SK-N-SH (cell line): ENCODE results near the gene CISTR. TPM values are rescaled to one million over a fixed set of nuclear protein-coding genes. Genes with fewer than 3 reads are reported as not detected.
A peak's percentile ranks its signal among the peaks of the same experiment; 100 is the strongest.

Experiments used
- CTCF ChIA-PET: fragments of 300-600, 350-600 bp; formaldehyde crosslinking; extraction: SDS; loops from one replicate; lab custom pipeline; 2021; lab: Yijun Ruan, JAX
- POLR2A ChIA-PET: fragments of 350-600 bp; sonication (Branson Sonifier 250); formaldehyde crosslinking; extraction: SDS; loops from one replicate; lab custom pipeline; 2020; ENCODE audit warnings: antibody characterized with exemption, inconsistent platforms; lab: Yijun Ruan, JAX
- DNase-seq: peaks from one replicate; pipeline ENCODE4 v3.0.0; 2012
- H2AFZ ChIP-seq: fragments of 200-600 bp; sonication (generic); 2 replicates; pipeline ENCODE4 v1.8.1; 2016; ENCODE audit warnings: antibody characterized with exemption, mild to moderate bottlenecking, low read depth
- H3F3A ChIP-seq: fragments of 200-600 bp; sonication (generic); replicated peaks from 2 replicates; pipeline ENCODE3; 2016; ENCODE audit warnings: antibody characterized with exemption, mild to moderate bottlenecking; ENCODE audit not compliant: insufficient read depth
- H3K27ac ChIP-seq, 2 experiments: fragments of 200-500 bp in 1 of 2; fragments of 200-600 bp in 1 of 2; sonication (Bioruptor generic) in 1 of 2; sonication (generic), shearing (Covaris generic) in 1 of 2; 2 replicates each; pipeline versions ENCODE4 v1.5.1 to v1.6.1; 2014 to 2016; ENCODE audit warnings: low read depth in 2 of 2, inconsistent platforms in 1 of 2, low read length in 1 of 2, mild to moderate bottlenecking in 1 of 2, mixed read lengths in 1 of 2
- H3K27me3 ChIP-seq: fragments of 200-600 bp; sonication (generic), shearing (Covaris generic); 2 replicates; pipeline ENCODE4 v1.6.1; 2016; ENCODE audit warnings: mixed run types; ENCODE audit not compliant: insufficient read depth
- H3K36me3 ChIP-seq, 2 experiments: fragments of 200-500 bp in 1 of 2; fragments of 200-600 bp in 1 of 2; sonication (Bioruptor generic) in 1 of 2; sonication (generic) in 1 of 2; replicated peaks in 1 of 2; 2 replicates each; pipeline versions ENCODE3 to v1.5.1; 2014 to 2016; ENCODE audit warnings: low read length in 1 of 2, mild to moderate bottlenecking in 1 of 2; ENCODE audit not compliant: insufficient read depth in 2 of 2, control insufficient read depth in 1 of 2
- H3K4me1 ChIP-seq, 2 experiments: fragments of 200-500 bp in 1 of 2; fragments of 200-600 bp in 1 of 2; sonication (Bioruptor generic) in 1 of 2; sonication (generic), shearing (Covaris generic) in 1 of 2; 2 replicates each; pipeline versions ENCODE4 v1.5.1 to v1.6.1; 2014 to 2016; ENCODE audit warnings: low read depth in 1 of 2, low read length in 1 of 2, mixed run types in 1 of 2; ENCODE audit not compliant: insufficient read depth in 2 of 2, control insufficient read depth in 1 of 2
- H3K4me2 ChIP-seq: fragments of 200-600 bp; sonication (generic), shearing (Covaris generic); 2 replicates; pipeline ENCODE4 v1.6.1; 2017; ENCODE audit warnings: mixed run types
- H3K4me3 ChIP-seq, 2 experiments: fragments of 200-500 bp in 1 of 2; fragments of 200-600 bp in 1 of 2; sonication (Bioruptor generic) in 1 of 2; sonication (generic), shearing (Covaris generic) in 1 of 2; 2 replicates each; pipeline versions ENCODE4 v1.5.1 to v1.8.1; 2014 to 2016; ENCODE audit warnings: low read depth in 2 of 2, inconsistent platforms in 1 of 2, low read length in 1 of 2, mild to moderate bottlenecking in 1 of 2, mixed read lengths in 1 of 2, moderate library complexity in 1 of 2
- H3K79me2 ChIP-seq: fragments of 200-600 bp; sonication (generic); 2 replicates; pipeline ENCODE4 v1.8.1; 2017; ENCODE audit warnings: mild to moderate bottlenecking; ENCODE audit not compliant: insufficient read depth
- H3K9ac ChIP-seq: fragments of 200-600 bp; sonication (generic); 2 replicates; pipeline ENCODE4 v1.6.1; 2017; ENCODE audit warnings: mixed run types
- H3K9me2 ChIP-seq: fragments of 200-600 bp; sonication (generic); 2 replicates; pipeline ENCODE4 v1.6.1; 2017; ENCODE audit warnings: mixed run types
- H3K9me3 ChIP-seq: fragments of 200-600 bp; sonication (generic); 2 replicates; pipeline ENCODE4 v1.6.1; 2017; ENCODE audit warnings: mixed run types, mild to moderate bottlenecking, moderate library complexity
- H4K20me1 ChIP-seq: fragments of 200-600 bp; sonication (generic); 2 replicates; pipeline ENCODE4 v1.6.1; 2017; ENCODE audit warnings: mild to moderate bottlenecking, mixed run types; ENCODE audit not compliant: insufficient read depth
- CHD2 ChIP-seq: fragments of 150-350 bp; IDR thresholded peaks from 2 replicates; pipeline ENCODE4 v1.6.1; 2018; ENCODE audit warnings: low read length; ENCODE audit not compliant: partially characterized antibody
- CTCF ChIP-seq: fragments of 200-600 bp; sonication (generic); IDR thresholded peaks from 2 replicates; pipeline ENCODE4 v1.6.1; 2017; ENCODE audit warnings: antibody characterized with exemption, mild to moderate bottlenecking, moderate library complexity
- EP300 ChIP-seq, 2 experiments: IDR thresholded peaks; 2 replicates each; pipeline versions ENCODE4 v1.4.0 to v1.6.1; 2012; ENCODE audit warnings: borderline replicate concordance in 1 of 2, low read depth in 1 of 2, low read length in 1 of 2
- EZH2phosphoT487 ChIP-seq: fragments of 200-600 bp; sonication (generic); IDR thresholded peaks from 2 replicates; pipeline ENCODE4 v1.6.1; 2017; ENCODE audit warnings: low read depth, mixed run types, mild to moderate bottlenecking, antibody characterized with exemption, moderate library complexity, borderline replicate concordance
- FOSL2 ChIP-seq: IDR thresholded peaks from 2 replicates; pipeline ENCODE4 v1.4.0; 2012; ENCODE audit warnings: low read depth, mild to moderate bottlenecking, moderate library complexity, borderline replicate concordance
- FOXM1 ChIP-seq: IDR thresholded peaks from 2 replicates; pipeline ENCODE4 v1.4.0; 2012; ENCODE audit warnings: low read depth, mild to moderate bottlenecking
- IRF3 ChIP-seq: fragments of 150-350 bp; IDR thresholded peaks from 2 replicates; pipeline ENCODE4 v1.6.1; 2016; ENCODE audit warnings: mild to moderate bottlenecking, low read depth, low read length
- JUND ChIP-seq: IDR thresholded peaks from 2 replicates; pipeline ENCODE4 v1.4.0; 2012
- MAX ChIP-seq: IDR thresholded peaks from 2 replicates; pipeline ENCODE4 v1.4.0; 2012; ENCODE audit warnings: low read depth
- MXI1 ChIP-seq: IDR thresholded peaks from 2 replicates; pipeline ENCODE4 v1.6.1; 2012; ENCODE audit warnings: mild to moderate bottlenecking, low read depth, low read length, improper control_type of control experiment
- NRF1 ChIP-seq: IDR thresholded peaks from 2 replicates; pipeline ENCODE4 v1.6.1; 2012; ENCODE audit warnings: low read depth, mild to moderate bottlenecking, low read length
- PBX3 ChIP-seq: IDR thresholded peaks from 2 replicates; pipeline ENCODE4; 2012
- RAD21 ChIP-seq: IDR thresholded peaks from 2 replicates; pipeline ENCODE4 v1.6.1; 2012; ENCODE audit warnings: mild to moderate bottlenecking, low read length
- REST ChIP-seq: IDR thresholded peaks from 2 replicates; pipeline ENCODE4 v1.6.1; 2012; ENCODE audit warnings: mild to moderate bottlenecking, low read depth, low read length, moderate library complexity
- RFX5 ChIP-seq: IDR thresholded peaks from 2 replicates; pipeline ENCODE4 v1.6.1; 2012; ENCODE audit warnings: mild to moderate bottlenecking, improper control_type of control experiment, low read length
- RXRA ChIP-seq: IDR thresholded peaks from 2 replicates; pipeline ENCODE4 v1.4.0; 2012; ENCODE audit warnings: low read depth, mild to moderate bottlenecking, borderline replicate concordance
- SIN3A ChIP-seq: IDR thresholded peaks from 2 replicates; pipeline ENCODE4 v1.6.1; 2012; ENCODE audit warnings: low read depth, mild to moderate bottlenecking, low read length, moderate library complexity, borderline replicate concordance
- SMC3 ChIP-seq: IDR thresholded peaks from 2 replicates; pipeline ENCODE4 v1.6.1; 2012; ENCODE audit warnings: low read depth, low read length, improper control_type of control experiment
- TCF12 ChIP-seq: IDR thresholded peaks from 2 replicates; pipeline ENCODE4 v1.4.0; 2012
- TEAD4 ChIP-seq: IDR thresholded peaks from 2 replicates; pipeline ENCODE4 v1.4.0; 2012; ENCODE audit warnings: mild to moderate bottlenecking, borderline replicate concordance; ENCODE audit not compliant: insufficient read depth
- USF1 ChIP-seq: IDR thresholded peaks from 2 replicates; pipeline ENCODE4 v1.4.0; 2012; ENCODE audit warnings: low read depth, borderline replicate concordance
- USF2 ChIP-seq: fragments of 150-350 bp; IDR thresholded peaks from 2 replicates; pipeline ENCODE4 v1.6.1; 2017; ENCODE audit warnings: antibody characterized with exemption, low read length, low read depth, borderline replicate concordance
- YY1 ChIP-seq: IDR thresholded peaks from 2 replicates; pipeline ENCODE4 v1.4.0; 2012; ENCODE audit warnings: low read depth, mild to moderate bottlenecking
- WGBS: methylation state at CpG from one replicate; pipeline ENCODE4 v1.1.6; 2017; ENCODE audit warnings: low lambda C conversion rate; 5-methylcytosine and 5-hydroxymethylcytosine counted together
- polyA plus RNA-seq, 3 experiments: library from polyadenylated mRNA; depleted of rRNA; stranded (reverse); fragments of >200 nt; gene quantifications; 2 replicates each; pipeline ENCODE4 v1.2.3, GENCODE V29; 2012

The CISTR gene
- polyA plus RNA-seq, 1 of the 3 experiments (the other 2 are of a cell fraction) = not detected

- POLR2A ChIA-PET = interaction anchor here (0.8 to 1.2 kb wide), 2 partner anchors 19 to 47 kb away, joined by 3 to 5 read pairs; partner anchors contain the start of gene CALCOCO1
- CTCF ChIA-PET = interaction anchor here (0.6 to 10.2 kb wide), 62 partner anchors 10 to 1132 kb away, joined by 3 to 760 read pairs (median 4); partner anchors contain the start of genes ATP5MC2, CALCOCO1, HOXC10 and HOXC12
- Histone ChIP-seq H3F3A (no peaks in the 10 kb centered on the region), H3K36me3 (no peaks in the 10 kb centered on the region), H3K79me2 (no peaks in the 10 kb centered on the region), H3K9me3 (no peaks in the 10 kb centered on the region), H3K9ac (no peak overlapping the region), H4K20me1 (no peaks in the 10 kb centered on the region), H3K27me3 (peaks cover 78% of the 10 kb centered on the region), H3K4me2 (no peak overlapping the region), H3K9me2 (no peaks in the 10 kb centered on the region), H2AFZ (0 out of 2 replicates have a peak overlapping the region, but pooled peaks have one; percentile 65), H3K27ac (no peak overlapping the region), H3K4me1 (peaks cover 0 to 10% of the 10 kb centered on the region in 2 experiments; a peak in 1 of 4 replicates), H3K4me3 (peak overlapping the region in 1 of 2 experiments; percentile 20; a peak in 1 of 4 replicates)
- WGBS = 0% methylated on average over 17 of the region's 20 CpGs
- peak; percentile 92 for DNase-seq
- TF ChIP-seq SIN3A (no peak), CHD2 (peak; percentile 67), SMC3 (peak; percentile 99), PBX3 (no peak), MXI1 (no peak), REST (no peak), RAD21 (peak; percentile 87), TEAD4 (no peak), CTCF (peak; percentile 99), FOSL2 (no peak), USF2 (no peak), EP300 (IDR thresholded peaks at IDR 0.05; ENCODE audit: borderline replicate concordance in 1 of 2, low read depth in 1 of 2, low read length in 1 of 2) (no peak), MAX (no peak), IRF3 (no peak), NRF1 (no peak), EZH2phosphoT487 (no peak), RFX5 (0 out of 2 replicates have a peak, but pooled peaks have one; percentile 36), FOXM1 (no peak), JUND (no peak), RXRA (no peak), YY1 (no peak), TCF12 (no peak), USF1 (no peak)
Observed at GRCh38 chr12:53746592-53747092, 5.1 kb downstream of the CISTR start.
